Measurements from ENCODE around the gene LSAMP.

LSAMP gene

GRCh38 chr3:116285781-116286421 lies 159.4 kb downstream of the LSAMP start:
- DNase-seq = no peak

DNA sequence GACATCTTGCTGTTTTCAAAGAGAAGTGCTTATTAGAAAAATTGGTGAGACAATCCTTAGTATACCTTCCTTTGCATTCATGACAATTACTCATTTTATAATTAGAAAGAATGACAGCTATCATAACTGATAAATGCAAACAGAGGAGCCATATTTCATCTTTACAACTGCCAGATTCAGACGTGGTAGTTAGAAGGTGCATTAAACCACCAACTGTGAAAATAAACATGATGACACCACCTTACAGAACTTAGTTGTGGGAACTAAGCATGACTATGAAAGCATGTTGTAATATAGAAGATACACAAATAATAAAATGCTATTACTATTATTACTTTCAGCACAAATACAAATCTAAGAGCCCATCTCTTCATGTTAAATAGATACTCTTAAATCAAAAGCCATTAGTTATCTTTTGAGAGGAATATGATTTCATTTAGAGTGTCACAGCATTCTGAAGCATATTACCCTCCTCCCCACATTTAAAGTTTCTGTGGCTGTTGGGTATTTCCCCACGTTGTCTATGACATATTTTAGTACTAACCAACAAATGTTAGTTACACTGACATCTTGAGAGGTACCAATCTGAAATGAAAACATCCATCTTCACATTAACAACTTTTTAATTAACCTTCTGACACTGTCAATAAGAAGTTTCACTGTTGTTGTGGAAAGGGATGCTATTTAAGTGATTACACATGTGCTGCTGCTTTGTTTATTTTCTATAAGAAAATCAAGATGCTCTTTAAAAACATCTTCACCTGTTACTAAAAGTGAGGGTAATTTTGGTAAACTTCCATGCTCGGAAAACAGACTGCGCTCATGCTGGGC lies 163.8 kb downstream of the LSAMP start:
- no peak for DNase-seq

DNA sequence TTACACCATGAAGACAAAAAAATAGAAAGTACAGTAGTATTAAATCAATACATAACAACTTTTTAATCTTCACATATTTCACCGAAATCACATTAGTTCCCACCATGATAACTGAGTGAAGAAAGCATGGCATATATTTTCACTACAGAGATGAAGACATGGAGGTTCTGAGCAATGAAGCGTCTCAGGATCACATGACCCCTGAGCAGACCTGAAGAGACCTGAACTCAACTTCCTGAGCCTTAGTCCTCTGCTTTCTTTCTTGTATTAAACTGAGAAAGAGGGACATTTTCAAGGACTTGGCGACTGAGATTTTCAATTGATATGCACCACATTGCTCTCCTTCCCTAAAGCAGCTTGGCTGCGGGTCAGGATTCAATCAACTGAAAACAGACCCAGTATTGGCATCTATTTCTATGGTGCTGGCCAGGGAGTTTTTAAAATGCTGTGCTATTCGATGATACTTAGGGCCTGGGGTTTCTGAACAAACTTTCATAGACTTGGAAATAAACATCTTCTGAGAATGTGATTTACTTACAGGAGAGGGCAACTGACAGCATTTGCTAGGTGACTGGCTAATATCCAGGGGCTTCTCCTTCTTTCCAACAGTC lies 165.1 kb downstream of the LSAMP start:
- DNase-seq = no peak

GRCh38 chr3:116276675-116277074 lies 168.6 kb downstream of the LSAMP start:
- no peak for DNase-seq

- DNase-seq = no peak
Measured at GRCh38 chr3:116270056-116270455, 175.2 kb downstream of the LSAMP start.

- DNase-seq = no peak
Measured at GRCh38 chr3:116267116-116267515, 178.2 kb downstream of the LSAMP start.

GRCh38 chr3:116265976-116266584 lies 179.2 kb downstream of the LSAMP start:
- DNase-seq = no peak

- no peak for DNase-seq
Measured at GRCh38 chr3:116265320-116265695, 180.0 kb downstream of the LSAMP start.

GRCh38 chr3:116264546-116265319 lies 180.6 kb downstream of the LSAMP start:
- DNase-seq = no peak

DNA sequence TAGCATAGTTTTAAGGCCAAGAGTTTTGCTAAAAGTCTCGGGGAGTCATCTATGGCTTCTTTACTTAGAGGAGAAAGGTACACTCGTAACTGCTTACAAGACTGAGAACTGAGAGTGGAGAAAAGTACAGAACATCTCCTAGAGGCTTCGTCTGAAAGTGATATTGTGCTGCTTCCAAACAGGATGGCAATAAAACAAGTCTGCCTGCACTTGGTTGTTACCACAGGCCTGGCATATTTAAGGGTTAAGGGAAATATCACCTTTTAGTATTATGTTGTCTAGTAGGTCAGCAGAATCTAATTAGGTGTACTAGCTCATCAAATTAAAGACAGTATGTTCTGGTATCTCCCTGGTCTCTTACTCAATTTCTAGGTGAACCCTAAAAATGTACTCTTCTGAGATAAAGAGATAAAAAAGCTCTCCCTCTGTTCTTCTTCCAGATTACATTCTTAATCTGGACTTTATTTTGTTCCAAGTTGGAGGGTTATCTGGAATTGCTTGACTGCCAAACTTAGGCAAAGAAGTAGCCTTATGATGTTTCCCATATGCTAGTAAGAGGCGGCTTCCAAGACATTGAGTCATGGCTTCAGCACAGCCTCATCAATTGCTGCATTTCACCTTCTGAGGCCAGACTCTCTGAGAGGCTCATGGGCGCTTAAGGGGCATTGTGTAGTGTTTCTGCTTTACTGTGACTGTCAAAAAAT lies 181.3 kb downstream of the LSAMP start:
- no peak for DNase-seq

- DNase-seq = no peak
Measured at GRCh38 chr3:116260491-116260890, 184.8 kb downstream of the LSAMP start.

DNA sequence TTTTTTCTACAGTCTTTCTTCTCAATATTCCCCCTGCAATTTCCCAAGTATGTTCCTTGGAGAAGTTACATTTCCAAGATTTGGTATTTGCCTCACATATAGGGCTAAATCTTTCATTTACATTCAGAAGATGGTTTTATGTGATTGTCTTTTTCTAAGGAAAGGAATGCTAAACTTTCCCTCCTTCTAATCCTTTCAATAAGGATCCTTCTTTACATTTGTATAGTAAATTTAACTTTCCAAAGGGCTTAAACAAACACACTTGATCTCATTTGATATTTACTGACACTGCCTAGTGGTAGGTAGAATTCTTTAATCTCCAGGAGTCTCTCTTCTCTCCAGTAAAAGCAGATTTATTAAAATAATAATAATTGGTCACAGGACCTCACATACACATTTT lies 185.3 kb downstream of the LSAMP start:
- no peak for DNase-seq

DNA sequence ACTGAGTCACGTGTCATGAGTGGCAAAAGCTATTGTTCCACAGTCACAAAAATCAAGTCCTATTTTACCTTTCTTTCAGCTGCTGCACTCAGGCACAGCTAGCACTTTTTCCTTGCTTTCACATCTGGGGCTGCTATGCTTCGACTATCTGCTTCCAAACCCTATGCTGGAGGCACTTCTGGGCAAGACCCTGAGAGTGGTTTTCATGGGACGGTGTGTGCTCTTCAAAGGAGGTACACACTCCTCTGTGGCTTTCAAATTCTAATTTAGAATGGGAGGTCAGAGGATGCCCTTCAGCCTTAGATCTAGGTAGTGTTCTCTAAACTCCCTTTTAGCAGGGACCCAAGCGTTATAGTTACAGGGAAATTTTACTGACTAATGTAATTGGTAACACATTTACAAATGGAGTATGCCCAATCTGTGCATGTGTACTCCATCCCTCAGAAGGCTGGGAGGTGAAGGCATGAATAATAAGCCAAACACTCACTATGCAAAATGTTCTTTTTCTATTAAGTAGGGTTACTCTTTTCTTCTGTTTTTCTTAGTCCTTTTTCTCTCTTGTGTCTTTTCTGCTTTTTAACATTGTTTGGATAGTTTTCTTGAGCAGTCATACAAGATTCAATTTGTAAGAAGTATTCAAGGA lies 188.3 kb downstream of the LSAMP start:
- DNase-seq = no peak

- no peak for DNase-seq
Measured at GRCh38 chr3:116254541-116254940, 190.7 kb downstream of the LSAMP start.

GRCh38 chr3:116253511-116253910 lies 191.8 kb downstream of the LSAMP start:
- no peak for DNase-seq

GRCh38 chr3:116247605-116248004 lies 197.7 kb downstream of the LSAMP start:
- no peak for DNase-seq

DNA sequence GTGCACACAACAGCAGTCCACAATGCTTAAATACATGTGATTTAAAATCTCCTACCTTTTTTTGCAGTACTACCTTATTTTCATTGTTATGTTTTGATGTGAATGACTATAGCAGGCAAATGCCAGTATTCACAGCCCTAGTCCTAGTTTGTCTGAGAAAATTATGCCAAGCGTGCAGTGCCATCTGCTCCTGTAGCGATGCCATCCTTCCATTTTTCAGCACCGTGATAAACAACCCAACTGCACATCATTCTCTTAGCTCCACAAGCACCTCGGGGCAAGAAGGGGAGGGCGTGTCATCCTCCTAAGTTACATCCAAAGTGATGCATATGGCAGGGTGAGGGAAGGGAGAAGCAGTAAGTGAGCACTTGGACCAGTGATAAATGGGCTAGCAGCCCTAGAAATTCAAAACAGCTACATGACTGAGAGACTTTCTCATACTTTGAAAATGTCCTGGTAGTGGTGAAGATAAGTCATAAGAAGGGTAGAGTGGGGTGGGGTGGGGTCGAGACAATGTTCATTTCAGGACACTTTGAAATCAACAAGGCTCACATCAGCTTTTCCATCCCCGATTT lies 198.8 kb downstream of the LSAMP start:
- no peak for DNase-seq

DNA sequence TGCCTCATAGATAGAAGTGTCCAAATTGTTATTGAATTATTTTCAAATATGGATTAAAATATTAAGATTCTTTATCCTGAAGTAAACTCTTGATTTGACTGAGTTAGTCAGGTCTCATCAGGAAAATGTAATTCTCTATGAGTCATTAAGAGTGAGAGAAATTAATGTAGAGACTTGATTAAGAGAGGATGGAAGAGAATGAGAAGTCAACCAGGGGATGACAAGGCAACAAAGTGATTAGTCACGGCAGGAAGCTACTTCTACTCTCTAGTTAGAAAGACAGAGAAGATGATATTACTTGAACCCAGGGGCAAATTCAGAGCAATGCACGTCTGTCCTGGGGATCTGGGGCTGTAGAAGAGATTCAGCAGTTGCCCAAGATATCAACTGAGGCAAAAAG lies 202.5 kb downstream of the LSAMP start:
- no peak for DNase-seq

- DNase-seq = no peak
Measured at GRCh38 chr3:116241677-116242076, 203.6 kb downstream of the LSAMP start.

DNA sequence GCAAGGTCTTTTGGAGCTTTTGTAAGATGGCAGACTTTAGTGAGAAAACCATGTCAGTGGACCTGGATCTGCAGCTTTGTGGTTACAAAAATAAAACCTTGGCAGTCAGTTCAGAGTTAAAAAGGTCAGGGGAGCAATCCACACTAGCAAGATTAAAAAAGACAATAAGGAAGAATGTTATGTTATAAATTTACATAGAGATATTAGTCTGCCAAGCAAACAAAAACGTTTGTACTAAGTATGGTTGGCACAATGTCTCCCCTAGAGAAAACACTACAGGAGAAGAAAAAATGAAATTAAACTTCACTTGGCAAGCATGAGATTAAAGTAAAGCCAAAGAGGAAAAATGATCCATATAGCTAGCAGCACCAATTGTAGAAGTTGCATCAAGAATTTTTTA lies 205.0 kb downstream of the LSAMP start:
- no peak for DNase-seq

GRCh38 chr3:116238846-116239565 lies 206.3 kb downstream of the LSAMP start:
- DNase-seq = no peak
